Kidney epithelial cell (primary cell): ENCODE data around the gene CCDC186. TPM values are rescaled to one million over a fixed set of nuclear protein-coding genes. Genes with fewer than 3 reads are reported as not detected.

Experiments used
- DNase-seq: peaks from one replicate; pipeline ENCODE4 v3.0.0-alpha.2; 2010; ENCODE audit warnings: low read depth
- H3K27me3 ChIP-seq: 2 replicates; pipeline ENCODE4 v1.6.0; 2011; ENCODE audit warnings: low read length; ENCODE audit not compliant: control insufficient read depth, insufficient read depth
- H3K36me3 ChIP-seq: 2 replicates; pipeline ENCODE4 v1.5.1; 2011; ENCODE audit warnings: low read length; ENCODE audit not compliant: control insufficient read depth, insufficient read depth
- H3K4me3 ChIP-seq: 2 replicates; pipeline ENCODE4 v1.5.1; 2011; ENCODE audit warnings: low read depth, mild to moderate bottlenecking, control low read depth, low read length
- total RNA-seq: library from RNA; depleted of rRNA; stranded (reverse); fragments of >200 nt; gene quantifications from 2 replicates; pipeline ENCODE4 v1.2.3, GENCODE V29; 2015
- TF ChIP-seq, protein P1 (sequence below): IDR thresholded peaks from 2 replicates; pipeline ENCODE4 v1.5.1; 2011; ENCODE audit warnings: mild to moderate bottlenecking, moderate library complexity, low read length, control low read depth, inconsistent platforms; ENCODE audit not compliant: insufficient read depth, poor library complexity, severe bottlenecking

CCDC186 gene
- total RNA-seq, 1 donor from 2014 or later: 14.1 TPM

- Histone ChIP-seq H3K36me3 (no peaks in the 10 kb centered on the region), H3K4me3 (no peak overlapping the region), H3K27me3 (no peaks in the 10 kb centered on the region)
- TF ChIP-seq, protein P1, sequence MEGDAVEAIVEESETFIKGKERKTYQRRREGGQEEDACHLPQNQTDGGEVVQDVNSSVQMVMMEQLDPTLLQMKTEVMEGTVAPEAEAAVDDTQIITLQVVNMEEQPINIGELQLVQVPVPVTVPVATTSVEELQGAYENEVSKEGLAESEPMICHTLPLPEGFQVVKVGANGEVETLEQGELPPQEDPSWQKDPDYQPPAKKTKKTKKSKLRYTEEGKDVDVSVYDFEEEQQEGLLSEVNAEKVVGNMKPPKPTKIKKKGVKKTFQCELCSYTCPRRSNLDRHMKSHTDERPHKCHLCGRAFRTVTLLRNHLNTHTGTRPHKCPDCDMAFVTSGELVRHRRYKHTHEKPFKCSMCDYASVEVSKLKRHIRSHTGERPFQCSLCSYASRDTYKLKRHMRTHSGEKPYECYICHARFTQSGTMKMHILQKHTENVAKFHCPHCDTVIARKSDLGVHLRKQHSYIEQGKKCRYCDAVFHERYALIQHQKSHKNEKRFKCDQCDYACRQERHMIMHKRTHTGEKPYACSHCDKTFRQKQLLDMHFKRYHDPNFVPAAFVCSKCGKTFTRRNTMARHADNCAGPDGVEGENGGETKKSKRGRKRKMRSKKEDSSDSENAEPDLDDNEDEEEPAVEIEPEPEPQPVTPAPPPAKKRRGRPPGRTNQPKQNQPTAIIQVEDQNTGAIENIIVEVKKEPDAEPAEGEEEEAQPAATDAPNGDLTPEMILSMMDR: no peak
- no peak for DNase-seq
Measured at GRCh38 chr10:114073395-114074186, 100.4 kb downstream of the CCDC186 start.

DNA sequence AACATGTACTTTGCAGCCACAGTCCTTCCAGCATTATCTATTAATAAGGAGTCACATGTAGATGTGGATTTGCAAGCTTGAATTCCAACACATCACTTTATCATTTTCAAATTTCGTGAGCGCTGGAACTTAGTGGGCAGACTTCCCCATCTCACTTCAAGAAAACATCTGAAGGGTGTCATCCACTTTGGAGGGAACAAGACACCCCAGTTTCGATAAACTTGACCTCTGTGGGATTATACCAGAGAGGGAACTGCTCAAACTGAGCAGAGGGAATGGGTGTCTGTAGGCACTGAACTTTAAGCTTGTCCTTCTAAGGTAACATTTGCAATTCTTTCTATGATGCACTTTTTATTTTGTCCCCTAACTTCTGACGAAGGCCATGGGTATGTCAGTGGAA lies 102.8 kb downstream of the CCDC186 start:
- H3K4me3 ChIP-seq: no peak overlapping the region
- no peaks in the 10 kb centered on the region for H3K36me3 ChIP-seq
- no peaks in the 10 kb centered on the region for H3K27me3 ChIP-seq
- TF ChIP-seq, protein P1: no peak
- DNase-seq: no peak

Other genes with a start within 250 kb of the CCDC186 start
- 0.04 and 0.21 TPM in 2 replicates for gene ADRB1, start 130.3 kb downstream of the CCDC186 start, total RNA-seq
- not detected in 2 replicates for gene TDRD1, start 5.2 kb upstream of the CCDC186 start, total RNA-seq
- 2.2 and 3.8 TPM in 2 replicates for gene VWA2, start 65.1 kb upstream of the CCDC186 start, total RNA-seq
- gene AFAP1L2, start 230.3 kb upstream of the CCDC186 start, total RNA-seq: 8.1 and 10.2 TPM in 2 replicates